GM18507 (cell line): ENCODE measurements around the gene B3GNT9.

Experiments
- DNase-seq: peaks from one replicate; pipeline ENCODE4 v3.0.0; 2011; ENCODE audit warnings: low read depth; ENCODE audit not compliant: insufficient read length; ENCODE audit errors: extremely low spot score
- FAIRE-seq: peaks from 2 replicates; lab custom pipeline; 2011; peaks lifted over from hg19 to GRCh38; lab: Jason Lieb, UNC

B3GNT9 gene

GRCh38 chr16:67187175-67187890 is 36.5 kb upstream of the B3GNT9 start:
- no peak for FAIRE-seq

GRCh38 chr16:67186550-67186950 is 35.8 kb upstream of the B3GNT9 start:
- no peak for DNase-seq
- no peak for FAIRE-seq

More at GRCh38 chr16:67187175-67187890, 36.5 kb upstream of the B3GNT9 start:
- no peak for DNase-seq

- DNase-seq (no peak), FAIRE-seq (no peak)
Measured at GRCh38 chr16:67185651-67186134, 34.9 kb upstream of the B3GNT9 start.

GRCh38 chr16:67184995-67185650 is 34.3 kb upstream of the B3GNT9 start:
- FAIRE-seq (peak; percentile 89), DNase-seq (no peak)

- DNase-seq, result no peak
- FAIRE-seq, result no peak
Measured at GRCh38 chr16:67184453-67184994, 33.7 kb upstream of the B3GNT9 start.

GRCh38 chr16:67183627-67184452 is 33.0 kb upstream of the B3GNT9 start, which contains the start of gene MATCAP1:
Gene MATCAP1 (minus strand): TSS chr16:67183963. CDS start chr16:67180610, 3,353 bp downstream.
- FAIRE-seq, result peak; percentile 99
- DNase-seq, result peak; percentile 99

- no peak for DNase-seq
- no peak for FAIRE-seq
Measured at GRCh38 chr16:67183284-67183626, 32.5 kb upstream of the B3GNT9 start.

GRCh38 chr16:67182288-67182687 is 31.5 kb upstream of the B3GNT9 start:
- FAIRE-seq, result no peak
- no peak for DNase-seq

GRCh38 chr16:67181346-67181745 is 30.5 kb upstream of the B3GNT9 start:
- DNase-seq (no peak), FAIRE-seq (no peak)

- FAIRE-seq (no peak), DNase-seq (no peak)
Measured at GRCh38 chr16:67180166-67180565, 29.4 kb upstream of the B3GNT9 start.

GRCh38 chr16:67179421-67180080 is 28.8 kb upstream of the B3GNT9 start:
- no peak for DNase-seq
- no peak for FAIRE-seq

- DNase-seq (no peak), FAIRE-seq (no peak)
Measured at GRCh38 chr16:67177743-67178699, 27.2 kb upstream of the B3GNT9 start.

GRCh38 chr16:67176662-67177061 is 25.9 kb upstream of the B3GNT9 start:
- DNase-seq, result no peak
- FAIRE-seq, result no peak

- no peak for DNase-seq
- no peak for FAIRE-seq
Measured at GRCh38 chr16:67174706-67175231, 24.0 kb upstream of the B3GNT9 start.

- DNase-seq (no peak), FAIRE-seq (peak; percentile 67)
Measured at GRCh38 chr16:67173808-67174705, 23.3 kb upstream of the B3GNT9 start.

GRCh38 chr16:67173323-67173722 is 22.5 kb upstream of the B3GNT9 start:
- FAIRE-seq, result no peak
- no peak for DNase-seq

GRCh38 chr16:67170949-67171649 is 20.3 kb upstream of the B3GNT9 start:
- no peak for FAIRE-seq
- no peak for DNase-seq
